Suprapubic skin (tissue), 3 donors: ENCODE results near the gene CALY.

ENCODE experiments used
- CTCF ChIP-seq, 2 donors: fragments of 200-600 bp in 1 of 2; fragments of 450-650 bp in 1 of 2; sonication (generic) in 1 of 2; IDR thresholded peaks; one replicate each; pipeline ENCODE4 v1.5.1; 2016 to 2019; ENCODE audit warnings: antibody characterized with exemption in 2 of 2, mild to moderate bottlenecking in 1 of 2, moderate library complexity in 1 of 2
- POLR2A ChIP-seq, 2 donors: fragments of 450-650 bp; IDR thresholded peaks; one replicate each; pipeline ENCODE4 v1.6.1; 2017; ENCODE audit warnings: antibody characterized with exemption in 2 of 2, mild to moderate bottlenecking in 2 of 2, moderate library complexity in 2 of 2

GRCh38 chr10:133281084-133281483, 55.6 kb downstream of the CALY start:
- TF ChIP-seq CTCF (IDR thresholded peaks at IDR 0.05): no peak
- no peak for TF ChIP-seq POLR2A (IDR thresholded peaks at IDR 0.05)
